GM21528 (cell line): ENCODE measurements around the gene SELENON.

Experiments used
- ATAC-seq: cut with Tn5 transposase; IDR thresholded peaks from one replicate; pipeline ENCODE4 v1.9.1; 2021; ENCODE audit warnings: mild to moderate bottlenecking, moderate library complexity; ENCODE audit not compliant: unreplicated experiment, low FRiP score

Gene SELENON

GRCh38 chr1:25808481-25809244 is 8.7 kb downstream of the SELENON start:
- no peak for ATAC-seq

GRCh38 chr1:25809283-25809926 is 9.4 kb downstream of the SELENON start:
- ATAC-seq = no peak

DNA sequence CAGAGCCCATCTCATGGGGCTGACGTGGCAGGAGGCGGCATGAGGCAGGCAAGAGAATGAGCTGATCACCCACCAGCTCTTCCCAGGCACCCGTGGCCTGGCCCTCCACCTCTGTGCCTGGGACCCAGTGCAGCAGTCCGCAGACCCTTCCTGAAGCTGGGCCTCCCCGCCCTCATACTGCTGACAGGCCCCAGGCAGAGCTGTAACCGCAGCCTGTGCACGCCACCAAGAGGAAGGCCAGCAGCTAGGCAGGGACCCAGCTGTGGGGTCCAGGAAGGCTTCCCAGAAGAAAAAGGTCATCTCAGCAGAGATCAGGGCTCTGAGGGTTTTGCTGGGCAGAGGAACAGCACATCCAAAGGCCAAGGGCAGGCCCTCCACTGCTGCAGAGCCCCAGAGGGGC is 9.9 kb downstream of the SELENON start:
- no peak for ATAC-seq

GRCh38 chr1:25810341-25811299 is 10.6 kb downstream of the SELENON start:
- no peak for ATAC-seq

DNA sequence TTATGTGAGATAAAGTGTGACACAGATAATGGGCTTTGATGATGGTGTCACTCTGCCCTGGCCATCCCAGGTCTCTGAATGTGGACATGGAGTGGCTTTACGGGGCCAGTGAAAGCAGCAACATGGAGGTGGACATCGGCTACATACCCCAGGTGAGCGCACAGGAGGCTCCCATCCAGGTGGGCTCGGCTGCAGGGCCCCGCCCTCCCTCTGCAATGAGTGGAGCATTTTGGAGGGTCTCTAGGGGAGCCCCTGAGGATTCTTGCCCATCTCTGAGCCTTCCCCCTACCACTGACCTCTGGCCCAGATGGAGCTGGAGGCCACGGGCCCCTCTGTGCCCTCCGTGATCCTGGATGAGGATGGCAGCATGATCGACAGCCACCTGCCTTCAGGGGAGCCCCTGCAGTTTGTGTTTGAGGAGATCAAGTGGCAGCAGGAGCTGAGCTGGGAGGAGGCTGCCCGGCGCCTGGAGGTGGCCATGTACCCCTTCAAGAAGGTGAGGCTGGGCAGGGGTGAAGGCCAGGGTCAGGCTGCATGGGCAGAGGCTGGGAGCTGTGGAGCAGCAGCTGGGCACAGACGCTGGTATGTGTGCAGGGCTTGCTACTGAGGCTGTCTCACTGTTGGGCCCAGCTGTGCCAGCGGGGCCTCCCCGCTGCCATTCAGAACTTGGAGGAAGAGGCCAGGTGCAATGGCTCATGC is 11.5 kb downstream of the SELENON start:
- no peak for ATAC-seq

- ATAC-seq = no peak
These were observed 13.2 kb downstream of the SELENON start for GRCh38 chr1:25813071-25813733.

DNA sequence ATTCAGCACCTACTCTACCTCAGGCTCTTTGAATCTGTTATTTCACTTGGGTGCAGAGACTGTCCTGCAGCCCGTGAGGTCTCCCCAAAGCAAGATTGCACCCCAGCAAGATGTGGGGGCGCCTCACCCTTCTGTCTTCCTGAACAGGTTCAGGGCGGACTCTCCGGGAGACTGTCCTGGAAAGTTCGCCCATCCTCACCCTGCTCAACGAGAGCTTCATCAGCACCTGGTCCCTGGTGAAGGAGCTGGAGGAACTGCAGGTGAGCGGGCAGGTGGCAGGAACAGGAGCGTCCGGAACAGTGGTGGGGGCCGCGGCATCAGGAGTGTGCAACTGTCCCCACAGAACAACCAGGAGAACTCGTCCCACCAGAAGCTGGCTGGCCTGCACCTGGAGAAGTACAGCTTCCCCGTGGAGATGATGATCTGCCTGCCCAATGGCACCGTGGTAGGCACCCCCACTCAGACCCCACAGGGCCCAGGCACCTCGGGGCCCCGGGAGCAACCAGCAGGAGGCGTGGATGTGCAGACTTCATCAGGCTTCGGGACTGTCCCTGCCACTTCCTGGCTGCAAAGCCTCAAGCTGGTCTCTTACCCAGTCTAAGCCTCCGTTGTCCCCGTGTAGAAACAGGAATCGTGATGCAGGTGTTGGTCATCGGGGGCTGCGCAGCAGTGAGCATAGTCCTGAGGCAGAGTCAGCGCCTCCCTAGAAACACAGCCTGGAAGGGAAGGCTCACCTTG is 13.9 kb downstream of the SELENON start:
- ATAC-seq = no peak

DNA sequence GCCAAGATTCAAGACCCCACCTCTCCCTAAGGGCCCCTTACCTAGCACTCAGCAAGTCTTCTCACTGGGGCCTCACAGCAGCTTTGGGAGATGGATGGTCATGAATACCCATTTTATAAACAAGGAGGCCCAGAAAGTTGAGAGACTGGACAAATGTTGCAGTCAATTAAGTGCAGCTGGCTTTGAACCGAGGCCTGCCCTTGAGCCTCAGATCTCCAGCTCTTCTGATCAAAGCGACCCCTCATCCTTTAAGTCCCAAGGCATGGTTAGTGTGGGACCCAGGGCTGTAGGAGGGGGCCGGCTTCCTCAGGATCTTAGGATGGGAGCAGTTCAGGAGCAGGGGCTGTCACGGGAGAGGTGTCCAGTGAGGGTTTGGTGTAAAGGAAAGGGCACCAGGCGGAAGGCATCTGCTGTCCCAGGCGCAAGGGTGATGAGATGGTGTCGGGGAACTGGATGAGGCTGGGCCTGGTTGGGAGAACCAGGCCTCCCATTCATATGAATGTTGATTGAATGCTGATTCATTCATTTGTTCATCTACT is 14.6 kb downstream of the SELENON start:
- ATAC-seq = no peak

- no peak for ATAC-seq
These were observed 15.5 kb downstream of the SELENON start for GRCh38 chr1:25815208-25816111.

DNA sequence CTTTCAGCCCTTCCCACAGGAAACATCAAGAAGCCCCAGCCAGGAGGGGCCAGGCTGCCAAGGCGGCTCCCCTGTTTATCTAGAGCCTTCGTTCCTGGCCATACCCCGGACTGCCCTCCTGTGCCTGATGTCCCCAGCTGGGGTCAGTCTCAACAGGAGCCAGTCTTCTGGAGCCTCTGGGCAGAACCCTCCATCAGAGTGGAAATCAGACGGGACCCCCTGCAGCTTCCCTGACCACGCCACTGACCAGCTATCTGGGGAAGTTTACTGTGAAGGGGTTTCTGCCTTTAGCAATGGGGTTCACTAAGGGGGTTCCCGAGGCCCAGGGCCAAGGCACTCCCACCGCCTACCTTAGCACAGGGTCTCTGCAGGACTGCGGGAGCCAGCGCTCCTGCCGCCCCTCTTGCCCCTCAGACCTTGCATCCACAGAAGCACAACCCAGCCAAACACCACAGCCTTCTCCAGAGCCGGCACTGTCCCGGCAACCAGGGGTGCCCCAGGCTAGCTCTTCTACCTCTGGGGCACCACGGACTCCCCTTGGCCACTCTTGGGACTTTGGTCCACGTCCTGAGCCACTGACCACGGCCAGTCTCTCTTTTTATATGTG is 16.2 kb downstream of the SELENON start:
- ATAC-seq = no peak

DNA sequence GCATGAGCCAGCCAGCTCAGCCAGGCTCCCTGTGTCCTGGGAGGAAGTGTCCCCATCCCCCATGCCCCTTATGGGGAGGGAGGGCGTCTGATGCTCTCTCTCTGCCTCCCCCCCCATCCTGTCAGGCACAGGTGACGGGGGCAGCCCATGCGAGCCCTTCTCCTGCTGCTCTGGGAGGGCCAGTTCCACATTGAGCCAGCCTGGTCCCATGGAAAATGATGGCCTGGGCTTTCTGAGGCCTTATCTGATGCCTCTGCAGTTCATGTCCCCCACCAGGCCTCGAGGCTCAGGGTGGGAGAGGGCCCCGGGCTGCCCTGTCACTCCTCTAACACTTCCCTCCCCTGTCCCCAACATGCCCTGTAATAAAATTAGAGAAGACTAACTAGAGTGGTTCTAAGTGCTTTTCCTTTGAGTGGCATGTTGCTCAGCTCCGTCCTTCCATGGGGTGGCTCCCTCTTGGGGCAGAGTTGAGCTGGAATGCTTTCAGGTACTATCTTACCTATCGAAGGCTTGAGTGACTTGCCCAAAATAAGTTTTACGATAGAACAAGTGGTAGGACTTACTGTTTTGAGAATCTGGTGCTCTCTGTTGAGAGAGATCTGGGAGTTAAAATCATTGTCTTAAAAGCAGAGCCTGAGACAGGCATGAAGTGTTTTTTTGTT is 18.0 kb downstream of the SELENON start:
- ATAC-seq = no peak

DNA sequence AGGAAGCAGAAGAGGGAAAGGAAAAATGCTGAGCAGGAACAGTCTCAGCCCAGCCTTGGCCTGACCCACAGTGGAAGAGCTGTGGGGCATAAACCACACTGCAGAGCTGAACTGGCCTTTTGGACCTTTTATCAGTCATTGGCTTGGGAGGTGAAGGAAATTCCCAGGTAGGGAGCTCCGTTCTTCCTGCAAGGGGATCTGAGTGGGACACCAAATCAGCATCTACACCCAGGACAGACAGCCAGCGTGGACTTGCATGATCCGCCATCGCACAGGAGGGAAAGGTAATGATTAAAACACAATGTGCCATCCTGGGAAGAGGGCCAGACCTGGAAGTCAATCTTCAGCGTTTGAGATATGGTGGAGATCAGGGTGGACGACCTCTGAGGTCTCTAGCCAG is 18.6 kb downstream of the SELENON start:
- ATAC-seq = no peak

DNA sequence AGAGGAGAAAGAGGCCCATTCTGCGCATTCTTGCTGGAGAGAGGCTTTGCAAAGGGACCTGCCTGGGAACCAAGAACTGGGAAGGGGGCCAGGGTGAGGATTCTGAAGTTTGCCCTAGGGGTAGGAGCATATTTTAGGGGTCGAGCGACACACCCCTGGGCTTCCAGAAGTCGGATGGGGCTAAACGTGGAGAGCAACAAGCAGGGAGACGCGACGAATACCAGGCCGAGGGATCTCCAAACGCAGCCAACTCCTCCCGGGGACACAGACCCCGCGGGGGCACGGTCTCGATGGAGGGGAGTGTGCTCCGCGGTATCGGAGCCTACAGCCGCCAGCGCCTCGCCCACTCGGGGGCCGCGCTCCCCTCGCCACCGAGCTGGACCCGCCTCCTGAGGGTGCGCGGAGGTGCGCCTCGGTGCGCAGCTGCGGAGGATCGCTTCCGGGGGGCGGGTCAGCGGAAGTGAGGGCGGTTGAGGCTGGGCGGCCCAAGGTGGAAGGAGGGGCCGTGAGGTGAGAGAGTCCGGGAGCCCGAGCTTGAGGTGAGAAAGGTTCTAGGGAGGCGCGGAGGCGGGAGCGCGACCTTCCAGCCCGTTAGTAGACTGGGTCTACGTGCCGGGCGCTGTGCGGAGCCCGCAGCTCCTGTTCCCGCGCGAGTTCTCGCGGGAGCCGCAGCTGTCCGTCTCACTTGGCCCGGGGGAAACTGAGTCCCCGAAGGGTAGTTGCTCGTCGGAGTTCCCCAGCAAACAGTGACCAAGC is 19.7 kb downstream of the SELENON start, which contains the start of gene MTFR1L:
TSS of gene MTFR1L (plus strand) at position 464 of the 756 bp plus-strand sequence. CDS start 3,151 bp downstream, outside the sequence.
- ATAC-seq = peak; percentile 86

GRCh38 chr1:25820247-25821111 is 20.5 kb downstream of the SELENON start:
- peak; percentile 38 for ATAC-seq

DNA sequence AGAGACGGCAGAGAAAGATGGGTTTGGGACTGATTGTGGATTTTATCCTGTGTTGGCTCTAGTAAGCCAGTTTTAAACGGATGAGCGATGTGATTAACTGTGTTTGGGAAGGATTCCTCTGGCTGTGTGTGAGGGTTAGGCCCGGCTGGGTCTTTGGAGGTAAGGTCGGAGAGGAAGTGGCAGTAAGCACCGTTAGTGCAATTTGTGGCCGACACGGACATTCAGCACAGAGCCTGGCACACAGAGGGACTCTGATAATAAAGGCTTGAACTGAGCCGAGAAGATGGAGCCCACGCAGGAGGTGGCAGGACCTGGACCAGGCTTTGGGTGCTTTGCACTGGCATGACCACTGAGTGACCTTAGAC is 21.1 kb downstream of the SELENON start:
- ATAC-seq = no peak
